WERI-Rb-1 (cell line): Measurements from ENCODE around the gene PDS5B.

ENCODE experiments used
- DNase-seq: peaks from one replicate; pipeline ENCODE4 v3.0.0-alpha.2; 2020
- H3K27ac ChIP-seq: fragments of 250-450 bp; sonication (Bioruptor Pico); 2 replicates; pipeline ENCODE4 v1.5.1; 2020; ENCODE audit warnings: mild to moderate bottlenecking, moderate library complexity
- H3K27me3 ChIP-seq: fragments of 250-450 bp; sonication (Bioruptor Pico); 2 replicates; pipeline ENCODE4 v1.5.1; 2021; ENCODE audit warnings: mild to moderate bottlenecking, low read depth, moderate library complexity; ENCODE audit not compliant: insufficient read depth, severe bottlenecking
- H3K36me3 ChIP-seq: fragments of 250-450 bp; sonication (Bioruptor Pico); 2 replicates; pipeline ENCODE4 v1.5.1; 2020; ENCODE audit warnings: mild to moderate bottlenecking, moderate library complexity
- H3K4me3 ChIP-seq: 2 replicates; pipeline ENCODE4 v1.5.1; 2011; ENCODE audit warnings: low read depth, mild to moderate bottlenecking, control low read depth, low read length
- H3K9me3 ChIP-seq: fragments of 250-450 bp; sonication (Bioruptor Pico); 2 replicates; pipeline ENCODE4 v1.5.1; 2021; ENCODE audit warnings: mild to moderate bottlenecking, moderate library complexity; ENCODE audit not compliant: severe bottlenecking
- CTCF ChIP-seq: IDR thresholded peaks from 2 replicates; pipeline ENCODE4 v1.5.1; 2011; ENCODE audit warnings: low read depth, mild to moderate bottlenecking, control low read depth, inconsistent platforms, low read length

The PDS5B gene

GRCh38 chr13:32660227-32660626 lies 74.0 kb downstream of the PDS5B start:
- no peak overlapping the region for H3K4me3 ChIP-seq
- H3K27ac ChIP-seq = no peak overlapping the region
- DNase-seq = no peak
- H3K27me3 ChIP-seq = no peaks in the 10 kb centered on the region
- no peak for TF ChIP-seq CTCF
- peaks cover 11% of the 10 kb centered on the region for H3K36me3 ChIP-seq
- peaks cover 3% of the 10 kb centered on the region for H3K9me3 ChIP-seq

- TF ChIP-seq CTCF = no peak
- no peaks in the 10 kb centered on the region for H3K9me3 ChIP-seq
Measured at GRCh38 chr13:32661685-32662084, 75.4 kb downstream of the PDS5B start.

GRCh38 chr13:32663660-32664059 lies 77.4 kb downstream of the PDS5B start:
- TF ChIP-seq CTCF = no peak
- Histone ChIP-seq H3K27ac (no peak overlapping the region), H3K9me3 (no peaks in the 10 kb centered on the region), H3K27me3 (no peaks in the 10 kb centered on the region), H3K36me3 (peaks cover 16% of the 10 kb centered on the region), H3K4me3 (no peak overlapping the region)
- DNase-seq = no peak

More at GRCh38 chr13:32661685-32662084, 75.4 kb downstream of the PDS5B start:
- Histone ChIP-seq H3K36me3 (peaks cover 11% of the 10 kb centered on the region), H3K27me3 (no peaks in the 10 kb centered on the region), H3K4me3 (no peak overlapping the region), H3K27ac (no peak overlapping the region)
- DNase-seq = no peak

GRCh38 chr13:32666990-32667571 lies 80.8 kb downstream of the PDS5B start:
- Histone ChIP-seq H3K4me3 (no peak overlapping the region), H3K9me3 (no peaks in the 10 kb centered on the region), H3K27ac (no peak overlapping the region), H3K27me3 (no peaks in the 10 kb centered on the region), H3K36me3 (peaks cover 10% of the 10 kb centered on the region)
- no peak for DNase-seq
- no peak for TF ChIP-seq CTCF

- H3K27me3 ChIP-seq = no peaks in the 10 kb centered on the region
- H3K27ac ChIP-seq = no peak overlapping the region
- TF ChIP-seq CTCF = peak; percentile 42
- H3K4me3 ChIP-seq = no peak overlapping the region
- H3K9me3 ChIP-seq = no peaks in the 10 kb centered on the region
- H3K36me3 ChIP-seq = peaks cover 7% of the 10 kb centered on the region
- no peak for DNase-seq
Measured at GRCh38 chr13:32669030-32669646, 82.9 kb downstream of the PDS5B start.

GRCh38 chr13:32674503-32674902 lies 88.3 kb downstream of the PDS5B start:
- DNase-seq = no peak
- TF ChIP-seq CTCF = no peak
- Histone ChIP-seq H3K27me3 (no peaks in the 10 kb centered on the region), H3K27ac (no peak overlapping the region), H3K9me3 (no peaks in the 10 kb centered on the region), H3K4me3 (no peak overlapping the region), H3K36me3 (peaks cover 15% of the 10 kb centered on the region)
